ENCODE data around the gene MTMR3.

Gene MTMR3

DNA sequence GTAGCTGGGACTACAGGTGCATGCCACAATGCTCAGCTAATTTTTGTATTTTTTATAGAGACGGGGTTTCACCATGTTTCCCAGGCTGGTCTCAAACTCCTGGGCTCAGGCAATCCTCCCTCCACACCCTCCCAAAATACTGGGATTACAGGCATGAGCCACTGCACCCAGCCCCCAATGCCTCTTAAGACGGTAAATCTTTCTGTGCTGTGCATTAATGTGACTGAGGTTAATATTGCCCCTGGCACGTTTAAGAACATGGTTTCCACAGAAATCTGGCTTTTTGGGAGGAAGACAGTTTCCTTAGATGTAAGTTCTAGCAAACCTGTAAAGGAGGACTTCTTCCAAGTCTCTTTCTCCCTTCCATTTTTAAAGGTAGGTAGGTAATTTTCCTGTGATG is 191.2 kb downstream of the MTMR3 start:
- Histone ChIP-seq H3K4me2 (ENCODE audit: insufficient read depth, low read length) (no peak overlapping the region), H4K20me1 (ENCODE audit: insufficient read depth, low read length) (no peaks in the 10 kb centered on the region), H3K27ac (ENCODE audit: low read length) (no peak overlapping the region), H3K9ac (ENCODE audit: low read depth, low read length) (no peak overlapping the region), H3K27me3 (ENCODE audit: insufficient read depth, low read length, poor library complexity) (no peaks in the 10 kb centered on the region), H3K4me1 (ENCODE audit: insufficient read depth, low read length) (0 out of 2 replicates have a peak, but pooled peaks cover 6% of the 10 kb centered on the region), H3K79me2 (ENCODE audit: insufficient read depth, low read length) (no peaks in the 10 kb centered on the region), H3K9me3 (ENCODE audit: insufficient read depth, low read length, severe bottlenecking) (no peaks in the 10 kb centered on the region), H3K4me3 (ENCODE audit: low read depth in 1 of 2, low read length in 2 of 2) (no peak overlapping the region), H2AFZ (ENCODE audit: low read depth, low read length) (no peak overlapping the region), H3K36me3 (ENCODE audit: insufficient read depth, low read length) (no peaks in the 10 kb centered on the region)
- no peak for TF ChIP-seq EZH2 (IDR thresholded peaks at IDR 0.05; ENCODE audit: borderline replicate concordance, low read depth, low read length, severe bottlenecking)
- TF ChIP-seq, protein P1, sequence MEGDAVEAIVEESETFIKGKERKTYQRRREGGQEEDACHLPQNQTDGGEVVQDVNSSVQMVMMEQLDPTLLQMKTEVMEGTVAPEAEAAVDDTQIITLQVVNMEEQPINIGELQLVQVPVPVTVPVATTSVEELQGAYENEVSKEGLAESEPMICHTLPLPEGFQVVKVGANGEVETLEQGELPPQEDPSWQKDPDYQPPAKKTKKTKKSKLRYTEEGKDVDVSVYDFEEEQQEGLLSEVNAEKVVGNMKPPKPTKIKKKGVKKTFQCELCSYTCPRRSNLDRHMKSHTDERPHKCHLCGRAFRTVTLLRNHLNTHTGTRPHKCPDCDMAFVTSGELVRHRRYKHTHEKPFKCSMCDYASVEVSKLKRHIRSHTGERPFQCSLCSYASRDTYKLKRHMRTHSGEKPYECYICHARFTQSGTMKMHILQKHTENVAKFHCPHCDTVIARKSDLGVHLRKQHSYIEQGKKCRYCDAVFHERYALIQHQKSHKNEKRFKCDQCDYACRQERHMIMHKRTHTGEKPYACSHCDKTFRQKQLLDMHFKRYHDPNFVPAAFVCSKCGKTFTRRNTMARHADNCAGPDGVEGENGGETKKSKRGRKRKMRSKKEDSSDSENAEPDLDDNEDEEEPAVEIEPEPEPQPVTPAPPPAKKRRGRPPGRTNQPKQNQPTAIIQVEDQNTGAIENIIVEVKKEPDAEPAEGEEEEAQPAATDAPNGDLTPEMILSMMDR (IDR thresholded peaks at IDR 0.05; ENCODE audit: borderline replicate concordance, extremely low read depth, low read length, poor library complexity, severe bottlenecking), result no peak
- DNase-seq, result no peak
- ATAC-seq (ENCODE audit: insufficient read depth, low read depth), result no peak

DNA sequence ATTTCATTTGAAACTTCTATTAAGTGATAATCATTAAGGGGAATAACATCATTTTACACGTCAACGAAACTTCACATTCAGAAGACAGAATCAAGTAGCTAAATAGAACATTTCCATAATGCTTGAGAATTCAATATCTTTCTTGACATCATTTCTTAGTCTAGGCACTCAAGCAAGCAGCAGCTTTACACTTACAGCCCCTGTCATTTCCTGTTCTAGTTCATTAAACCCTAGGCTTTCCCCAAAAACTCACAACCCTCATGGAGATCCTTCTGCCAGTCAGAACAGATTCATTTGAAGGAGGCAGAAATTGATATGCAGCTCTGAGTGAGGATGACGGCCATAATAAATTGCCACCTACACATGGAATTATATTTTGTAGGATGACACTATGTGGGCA is 192.0 kb downstream of the MTMR3 start:
- no peak overlapping the region for H3K27ac ChIP-seq (ENCODE audit: low read length)
- H2AFZ ChIP-seq (ENCODE audit: low read depth, low read length), result no peak overlapping the region
- ATAC-seq (ENCODE audit: insufficient read depth, low read depth), result no peak
- H3K36me3 ChIP-seq (ENCODE audit: insufficient read depth, low read length), result no peaks in the 10 kb centered on the region
- H3K4me1 ChIP-seq (ENCODE audit: insufficient read depth, low read length), result 0 out of 2 replicates have a peak, but pooled peaks cover 6% of the 10 kb centered on the region
- no peak overlapping the region for H3K4me2 ChIP-seq (ENCODE audit: insufficient read depth, low read length)
- no peaks in the 10 kb centered on the region for H3K9me3 ChIP-seq (ENCODE audit: insufficient read depth, low read length, severe bottlenecking)
- no peaks in the 10 kb centered on the region for H3K79me2 ChIP-seq (ENCODE audit: insufficient read depth, low read length)
- TF ChIP-seq, protein P1 (IDR thresholded peaks at IDR 0.05; ENCODE audit: borderline replicate concordance, extremely low read depth, low read length, poor library complexity, severe bottlenecking), result no peak
- no peak for TF ChIP-seq EZH2 (IDR thresholded peaks at IDR 0.05; ENCODE audit: borderline replicate concordance, low read depth, low read length, severe bottlenecking)
- no peak overlapping the region for H3K9ac ChIP-seq (ENCODE audit: low read depth, low read length)
- H3K4me3 ChIP-seq (ENCODE audit: low read depth in 1 of 2, low read length in 2 of 2), result no peak overlapping the region
- no peak for DNase-seq
- no peaks in the 10 kb centered on the region for H3K27me3 ChIP-seq (ENCODE audit: insufficient read depth, low read length, poor library complexity)
- no peaks in the 10 kb centered on the region for H4K20me1 ChIP-seq (ENCODE audit: insufficient read depth, low read length)

DNA sequence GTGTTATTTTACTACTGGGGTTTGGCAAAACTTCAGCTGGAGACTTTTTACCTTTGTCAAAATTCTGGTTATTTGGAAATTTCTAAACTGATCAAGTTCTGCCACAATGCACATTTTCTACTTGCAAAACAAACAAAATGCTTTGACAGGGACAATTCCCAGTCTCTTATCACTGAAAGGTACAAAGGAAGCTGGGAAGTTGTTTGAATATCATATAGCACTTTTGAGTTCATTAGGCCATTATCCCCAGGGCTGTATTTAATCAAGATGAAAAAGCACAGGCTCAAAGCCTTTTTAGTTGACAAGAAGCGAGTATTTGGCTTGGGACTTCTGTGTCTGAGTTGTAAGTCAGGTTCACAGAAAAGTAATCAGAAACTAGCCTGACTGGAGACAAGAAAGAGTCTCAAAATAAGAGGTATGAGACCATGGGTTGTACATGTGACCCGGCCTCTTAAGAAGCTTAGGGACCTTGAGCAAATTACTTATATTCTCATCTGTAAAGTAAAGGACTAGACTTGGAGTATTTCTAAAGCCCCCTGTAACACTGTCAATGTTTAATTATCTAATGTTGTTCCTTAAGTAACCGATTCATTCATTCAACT is 194.4 kb downstream of the MTMR3 start:
- Histone ChIP-seq H2AFZ (ENCODE audit: low read depth, low read length) (no peak overlapping the region), H3K27me3 (ENCODE audit: insufficient read depth, low read length, poor library complexity) (no peaks in the 10 kb centered on the region), H3K27ac (ENCODE audit: low read length) (no peak overlapping the region), H3K4me2 (ENCODE audit: insufficient read depth, low read length) (no peak overlapping the region), H4K20me1 (ENCODE audit: insufficient read depth, low read length) (no peaks in the 10 kb centered on the region), H3K9me3 (ENCODE audit: insufficient read depth, low read length, severe bottlenecking) (no peaks in the 10 kb centered on the region), H3K4me1 (ENCODE audit: insufficient read depth, low read length) (0 out of 2 replicates have a peak, but pooled peaks cover 6% of the 10 kb centered on the region), H3K79me2 (ENCODE audit: insufficient read depth, low read length) (no peaks in the 10 kb centered on the region), H3K4me3 (ENCODE audit: low read depth in 1 of 2, low read length in 2 of 2) (no peak overlapping the region), H3K9ac (ENCODE audit: low read depth, low read length) (no peak overlapping the region), H3K36me3 (ENCODE audit: insufficient read depth, low read length) (no peaks in the 10 kb centered on the region)
- ATAC-seq (ENCODE audit: insufficient read depth, low read depth) (no peak), DNase-seq (no peak)
- TF ChIP-seq, protein P1 (IDR thresholded peaks at IDR 0.05; ENCODE audit: borderline replicate concordance, extremely low read depth, low read length, poor library complexity, severe bottlenecking), result no peak
- TF ChIP-seq EZH2 (IDR thresholded peaks at IDR 0.05; ENCODE audit: borderline replicate concordance, low read depth, low read length, severe bottlenecking), result no peak
